HL-60 (cell line): ENCODE results near the gene UBTD2.

Experiments used
- CTCF ChIP-seq: IDR thresholded peaks from one replicate; pipeline ENCODE4 v1.5.1; 2011; ENCODE audit warnings: low read length, control low read depth, inconsistent platforms; ENCODE audit not compliant: insufficient read depth
- GABPA ChIP-seq: IDR thresholded peaks from 2 replicates; pipeline ENCODE4 v1.6.1; 2012; ENCODE audit warnings: low read depth
- POLR2AphosphoS5 ChIP-seq: IDR thresholded peaks from 2 replicates; pipeline ENCODE4 v1.6.1; 2012; ENCODE audit warnings: low read depth
- REST ChIP-seq: IDR thresholded peaks from 2 replicates; pipeline ENCODE4 v1.6.1; 2012; ENCODE audit warnings: low read depth; ENCODE audit not compliant: insufficient replicate concordance

- TF ChIP-seq CTCF = no peak
- no peak for TF ChIP-seq POLR2AphosphoS5
- no peak for TF ChIP-seq GABPA
- no peak for TF ChIP-seq REST
Measured at GRCh38 chr5:172235827-172236736, 47.5 kb downstream of the UBTD2 start.
